Activated naive CD4-positive, alpha-beta T cell treated with anti-CD3 and anti-CD28 coated beads, Interleukin-2, amount 50 U/mL, for 24 hours (primary cell): ENCODE measurements around the gene C11orf91.
"Not testable (repeated sequence)": the region's sequence is repeated elsewhere in the genome, so short reads cannot be mapped to it uniquely, and the experiment has no call there.

Experiments
- H3K27ac Mint-ChIP-seq: one replicate; pipeline ENCODE4 v1.8.0; 2021; ENCODE audit warnings: mild to moderate bottlenecking, mixed read lengths
- H3K27me3 Mint-ChIP-seq: one replicate; pipeline ENCODE4 v1.8.0; 2021; ENCODE audit warnings: mixed read lengths
- H3K36me3 Mint-ChIP-seq: one replicate; pipeline ENCODE4 v1.8.0; 2021; ENCODE audit warnings: mixed read lengths
- H3K4me1 Mint-ChIP-seq: one replicate; pipeline ENCODE4 v1.8.0; 2021; ENCODE audit warnings: mixed read lengths
- H3K4me3 Mint-ChIP-seq: one replicate; pipeline ENCODE4 v1.8.0; 2021; ENCODE audit warnings: mild to moderate bottlenecking, mixed read lengths
- H3K9me3 Mint-ChIP-seq: one replicate; pipeline ENCODE4 v1.8.0; 2021; ENCODE audit warnings: mixed read lengths

Gene C11orf91

GRCh38 chr11:33727539-33727938, 26.9 kb upstream of the C11orf91 start:
- not testable (repeated sequence) for H3K36me3 Mint-ChIP-seq, H3K9me3 Mint-ChIP-seq, H3K27me3 Mint-ChIP-seq, H3K4me3 Mint-ChIP-seq, H3K27ac Mint-ChIP-seq
- H3K4me1 Mint-ChIP-seq = peaks cover 59% of the 10 kb centered on the region

GRCh38 chr11:33725496-33725895, 24.9 kb upstream of the C11orf91 start:
- Mint-ChIP-seq H3K9me3 (no peaks in the 10 kb centered on the region), H3K27ac (no peak overlapping the region), H3K27me3 (no peaks in the 10 kb centered on the region), H3K4me1 (peaks cover 42% of the 10 kb centered on the region), H3K4me3 (no peak overlapping the region), H3K36me3 (peaks cover 6% of the 10 kb centered on the region)

GRCh38 chr11:33724644-33725035, 24.0 kb upstream of the C11orf91 start:
- no peaks in the 10 kb centered on the region for H3K9me3 Mint-ChIP-seq
- peaks cover 11% of the 10 kb centered on the region for H3K36me3 Mint-ChIP-seq
- H3K4me1 Mint-ChIP-seq = peaks cover 39% of the 10 kb centered on the region
- no peak overlapping the region for H3K27ac Mint-ChIP-seq
- no peaks in the 10 kb centered on the region for H3K27me3 Mint-ChIP-seq
- no peak overlapping the region for H3K4me3 Mint-ChIP-seq

- H3K27me3 Mint-ChIP-seq = no peaks in the 10 kb centered on the region
- H3K9me3 Mint-ChIP-seq = no peaks in the 10 kb centered on the region
- H3K27ac Mint-ChIP-seq = no peak overlapping the region
- peaks cover 10% of the 10 kb centered on the region for H3K36me3 Mint-ChIP-seq
- peaks cover 35% of the 10 kb centered on the region for H3K4me1 Mint-ChIP-seq
- no peak overlapping the region for H3K4me3 Mint-ChIP-seq
Measured at GRCh38 chr11:33723238-33723881, 22.7 kb upstream of the C11orf91 start.

GRCh38 chr11:33722590-33723234, 22.1 kb upstream of the C11orf91 start:
- no peak overlapping the region for H3K27ac Mint-ChIP-seq
- H3K4me3 Mint-ChIP-seq = no peak overlapping the region
- no peaks in the 10 kb centered on the region for H3K9me3 Mint-ChIP-seq
- H3K27me3 Mint-ChIP-seq = no peaks in the 10 kb centered on the region
- H3K4me1 Mint-ChIP-seq = peaks cover 32% of the 10 kb centered on the region
- H3K36me3 Mint-ChIP-seq = peaks cover 10% of the 10 kb centered on the region

GRCh38 chr11:33721984-33722383, 21.4 kb upstream of the C11orf91 start:
- H3K36me3 Mint-ChIP-seq = peaks cover 10% of the 10 kb centered on the region
- no peaks in the 10 kb centered on the region for H3K9me3 Mint-ChIP-seq
- no peak overlapping the region for H3K4me3 Mint-ChIP-seq
- no peak overlapping the region for H3K27ac Mint-ChIP-seq
- peaks cover 29% of the 10 kb centered on the region for H3K4me1 Mint-ChIP-seq
- no peaks in the 10 kb centered on the region for H3K27me3 Mint-ChIP-seq

GRCh38 chr11:33721426-33721825, 20.8 kb upstream of the C11orf91 start:
- Mint-ChIP-seq H3K9me3 (no peaks in the 10 kb centered on the region), H3K27ac (no peak overlapping the region), H3K4me1 (peaks cover 26% of the 10 kb centered on the region), H3K27me3 (no peaks in the 10 kb centered on the region), H3K4me3 (no peak overlapping the region), H3K36me3 (peaks cover 10% of the 10 kb centered on the region)

- Mint-ChIP-seq H3K4me1 (peaks cover 9% of the 10 kb centered on the region), H3K36me3 (peaks cover 10% of the 10 kb centered on the region), H3K4me3 (no peak overlapping the region), H3K27ac (no peak overlapping the region), H3K9me3 (no peaks in the 10 kb centered on the region), H3K27me3 (no peaks in the 10 kb centered on the region)
Measured at GRCh38 chr11:33719587-33719986, 19.0 kb upstream of the C11orf91 start.

GRCh38 chr11:33718440-33718839, 17.8 kb upstream of the C11orf91 start:
- Mint-ChIP-seq H3K4me1 (no peaks in the 10 kb centered on the region), H3K4me3 (no peak overlapping the region), H3K27me3 (no peaks in the 10 kb centered on the region), H3K36me3 (peaks cover 10% of the 10 kb centered on the region), H3K27ac (no peak overlapping the region), H3K9me3 (no peaks in the 10 kb centered on the region)

- Mint-ChIP-seq H3K36me3 (peaks cover 7% of the 10 kb centered on the region), H3K9me3 (no peaks in the 10 kb centered on the region), H3K27ac (no peak overlapping the region)
Measured at GRCh38 chr11:33716243-33716642, 15.6 kb upstream of the C11orf91 start.

GRCh38 chr11:33713856-33714398, 13.3 kb upstream of the C11orf91 start:
- Mint-ChIP-seq H3K9me3 (no peaks in the 10 kb centered on the region), H3K27ac (no peak overlapping the region), H3K4me1 (no peaks in the 10 kb centered on the region), H3K4me3 (no peak overlapping the region), H3K27me3 (no peaks in the 10 kb centered on the region), H3K36me3 (peaks cover 2% of the 10 kb centered on the region)

More at GRCh38 chr11:33716243-33716642, 15.6 kb upstream of the C11orf91 start:
- H3K4me3 Mint-ChIP-seq = no peak overlapping the region
- H3K4me1 Mint-ChIP-seq = no peaks in the 10 kb centered on the region
- H3K27me3 Mint-ChIP-seq = no peaks in the 10 kb centered on the region

GRCh38 chr11:33713151-33713855, 12.7 kb upstream of the C11orf91 start:
- no peak overlapping the region for H3K4me3 Mint-ChIP-seq
- H3K36me3 Mint-ChIP-seq = peaks cover 6% of the 10 kb centered on the region
- H3K4me1 Mint-ChIP-seq = no peaks in the 10 kb centered on the region
- H3K9me3 Mint-ChIP-seq = no peaks in the 10 kb centered on the region
- H3K27ac Mint-ChIP-seq = no peak overlapping the region
- no peaks in the 10 kb centered on the region for H3K27me3 Mint-ChIP-seq

GRCh38 chr11:33712436-33712835, 11.8 kb upstream of the C11orf91 start:
- H3K27me3 Mint-ChIP-seq = no peaks in the 10 kb centered on the region
- H3K27ac Mint-ChIP-seq = no peak overlapping the region
- H3K4me3 Mint-ChIP-seq = no peak overlapping the region
- peaks cover 6% of the 10 kb centered on the region for H3K36me3 Mint-ChIP-seq
- H3K4me1 Mint-ChIP-seq = no peaks in the 10 kb centered on the region
- H3K9me3 Mint-ChIP-seq = no peaks in the 10 kb centered on the region

GRCh38 chr11:33709466-33709865, 8.8 kb upstream of the C11orf91 start:
- H3K27ac Mint-ChIP-seq = no peak overlapping the region
- H3K9me3 Mint-ChIP-seq = no peaks in the 10 kb centered on the region
- H3K4me3 Mint-ChIP-seq = no peak overlapping the region
- no peaks in the 10 kb centered on the region for H3K27me3 Mint-ChIP-seq
- peaks cover 10% of the 10 kb centered on the region for H3K4me1 Mint-ChIP-seq
- H3K36me3 Mint-ChIP-seq = peaks cover 6% of the 10 kb centered on the region

GRCh38 chr11:33708985-33709384, 8.4 kb upstream of the C11orf91 start:
- H3K36me3 Mint-ChIP-seq = peaks cover 6% of the 10 kb centered on the region
- no peak overlapping the region for H3K4me3 Mint-ChIP-seq
- no peak overlapping the region for H3K27ac Mint-ChIP-seq
- H3K27me3 Mint-ChIP-seq = no peaks in the 10 kb centered on the region
- H3K9me3 Mint-ChIP-seq = no peaks in the 10 kb centered on the region
- H3K4me1 Mint-ChIP-seq = peaks cover 10% of the 10 kb centered on the region

- H3K4me1 Mint-ChIP-seq, H3K36me3 Mint-ChIP-seq, H3K27me3 Mint-ChIP-seq, H3K9me3 Mint-ChIP-seq, H3K4me3 Mint-ChIP-seq, H3K27ac Mint-ChIP-seq: not testable (repeated sequence)
Measured at GRCh38 chr11:33707831-33708230, 7.2 kb upstream of the C11orf91 start.
